Activated T-helper 1 cell treated with anti-CD3 and anti-CD28 coated beads, Interleukin-2, amount 50 U/mL, for 16 hours (primary cell): ENCODE data around the gene AKAP13.

ENCODE experiments used
- DNase-seq, 2 donors: peaks; one replicate each; pipeline ENCODE4 v3.0.0-alpha.2; 2020; ENCODE audit warnings: low read depth in 1 of 2, low spot score in 1 of 2

Gene AKAP13

DNA sequence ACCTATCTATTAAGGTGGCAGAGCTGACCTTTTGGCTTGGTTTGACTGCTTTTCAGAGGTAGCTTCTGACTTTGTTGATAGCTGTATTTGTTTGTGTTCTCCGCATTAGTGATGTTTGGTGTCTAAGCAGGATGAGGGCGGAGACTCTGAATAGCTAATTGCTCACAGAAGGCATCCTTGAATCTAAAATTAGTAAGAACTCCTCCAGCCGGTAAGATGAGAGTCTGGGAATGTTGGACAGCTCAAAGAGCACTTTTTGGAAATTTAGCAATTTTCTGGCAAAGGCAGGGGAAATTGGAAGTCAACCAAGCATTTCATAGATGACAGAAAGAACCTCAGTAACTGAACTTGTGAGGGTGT, 240.3 kb downstream of the AKAP13 start:
- no peak for DNase-seq

DNA sequence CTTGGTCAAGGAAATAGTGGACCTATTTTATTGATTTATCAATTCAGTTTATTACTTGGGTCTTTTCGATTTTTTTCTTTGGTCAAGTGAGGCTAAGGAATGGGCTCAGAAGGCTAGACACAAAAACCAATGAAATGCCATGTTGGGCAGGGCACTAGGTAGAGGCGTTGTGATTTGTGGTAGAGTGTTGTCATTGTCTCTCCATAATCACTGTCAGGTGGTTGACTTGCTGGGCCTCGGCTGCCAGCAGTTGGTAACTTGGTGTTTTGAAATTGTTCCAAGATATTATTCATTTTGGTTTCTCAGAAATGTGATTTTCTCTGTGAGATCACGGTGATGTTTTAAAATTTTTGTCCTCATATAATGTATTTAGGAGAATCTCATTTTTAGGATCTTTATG, 240.7 kb downstream of the AKAP13 start:
- DNase-seq = no peak

DNA sequence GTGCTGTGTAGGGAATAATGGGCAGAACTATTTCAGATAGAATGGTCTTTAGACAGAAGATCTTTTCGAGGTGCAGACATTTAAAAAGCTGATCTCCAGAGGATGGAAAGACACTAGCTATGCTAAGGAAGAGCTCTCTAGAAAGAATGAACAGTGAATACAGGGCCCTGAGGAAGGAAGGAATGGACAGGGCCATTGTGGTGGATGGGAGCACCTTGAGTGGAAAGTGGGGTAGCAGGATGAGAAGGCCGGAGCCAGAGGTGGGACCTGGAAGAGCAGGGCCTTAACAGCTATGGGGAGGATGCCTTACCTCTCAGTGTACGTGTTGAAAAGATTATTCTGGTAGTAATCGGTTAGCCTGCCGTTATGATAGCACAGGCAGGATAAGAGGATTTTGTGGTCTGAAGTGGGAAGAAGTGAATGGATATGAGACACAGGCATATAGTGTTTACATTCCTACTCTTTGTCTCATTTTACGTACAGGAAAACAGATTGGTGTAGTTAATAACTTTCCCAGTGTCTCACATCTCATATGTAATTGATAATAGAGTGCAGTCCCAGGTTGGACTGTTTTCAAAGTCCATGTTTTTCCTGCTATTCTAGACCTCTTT, 241.9 kb downstream of the AKAP13 start:
- DNase-seq = no peak

DNA sequence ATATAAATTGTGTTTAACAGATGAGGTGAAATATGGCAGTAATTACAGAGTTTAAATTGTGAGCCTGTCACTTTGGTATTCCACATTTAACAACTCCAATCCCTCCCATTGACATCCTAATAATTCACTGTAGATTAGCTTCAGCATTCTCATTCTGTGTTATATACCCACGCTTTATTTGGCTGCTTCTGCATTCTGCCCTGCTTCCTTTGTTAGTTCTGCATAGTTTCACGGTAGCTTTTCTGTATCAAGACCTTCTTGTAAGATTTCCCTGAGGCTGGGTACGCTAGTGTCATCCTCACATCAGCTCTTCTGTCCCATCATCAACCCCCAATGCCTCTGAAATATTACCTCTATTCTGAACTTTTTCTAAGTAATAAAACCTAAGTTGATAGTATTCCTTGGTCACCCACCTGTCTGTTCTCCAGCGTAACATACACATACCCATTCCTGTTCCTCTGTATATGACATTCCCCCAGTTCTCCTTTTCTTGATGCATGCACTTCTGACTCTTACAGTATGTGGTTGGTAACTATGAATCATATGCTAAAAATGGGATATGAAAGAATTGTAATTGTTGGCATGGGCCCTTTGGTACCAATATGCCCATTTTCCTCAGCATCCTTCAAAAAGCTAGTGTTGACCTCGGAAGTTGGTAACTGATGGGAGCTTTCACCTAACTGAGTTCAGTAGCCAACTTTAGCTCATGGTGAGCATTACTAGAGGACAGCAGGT, 243.1 kb downstream of the AKAP13 start:
- DNase-seq = no peak

DNA sequence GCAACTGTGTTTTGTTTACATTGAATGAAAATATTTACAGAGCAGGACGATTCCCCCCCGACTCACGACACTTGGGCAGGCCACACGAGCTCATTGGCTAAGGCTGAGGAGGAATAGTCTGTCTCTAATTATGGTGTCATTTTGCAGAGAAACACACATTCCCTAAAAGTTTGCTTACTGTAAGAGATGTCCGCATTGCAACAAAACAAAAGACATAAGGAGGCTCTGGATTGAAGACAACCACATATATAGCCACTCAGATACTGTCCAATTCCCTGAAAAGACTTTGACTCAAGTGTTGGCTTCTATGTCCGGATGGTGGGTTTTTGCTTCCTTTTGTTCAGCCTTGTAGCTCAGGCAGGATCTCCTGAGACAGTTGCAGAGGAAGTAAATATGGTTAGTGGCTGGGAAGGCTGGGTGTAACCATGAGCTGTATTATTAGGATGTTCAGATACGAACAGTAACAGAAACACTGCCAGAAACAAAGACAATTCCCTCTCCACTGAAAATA, 243.9 kb downstream of the AKAP13 start:
- DNase-seq = no peak

DNA sequence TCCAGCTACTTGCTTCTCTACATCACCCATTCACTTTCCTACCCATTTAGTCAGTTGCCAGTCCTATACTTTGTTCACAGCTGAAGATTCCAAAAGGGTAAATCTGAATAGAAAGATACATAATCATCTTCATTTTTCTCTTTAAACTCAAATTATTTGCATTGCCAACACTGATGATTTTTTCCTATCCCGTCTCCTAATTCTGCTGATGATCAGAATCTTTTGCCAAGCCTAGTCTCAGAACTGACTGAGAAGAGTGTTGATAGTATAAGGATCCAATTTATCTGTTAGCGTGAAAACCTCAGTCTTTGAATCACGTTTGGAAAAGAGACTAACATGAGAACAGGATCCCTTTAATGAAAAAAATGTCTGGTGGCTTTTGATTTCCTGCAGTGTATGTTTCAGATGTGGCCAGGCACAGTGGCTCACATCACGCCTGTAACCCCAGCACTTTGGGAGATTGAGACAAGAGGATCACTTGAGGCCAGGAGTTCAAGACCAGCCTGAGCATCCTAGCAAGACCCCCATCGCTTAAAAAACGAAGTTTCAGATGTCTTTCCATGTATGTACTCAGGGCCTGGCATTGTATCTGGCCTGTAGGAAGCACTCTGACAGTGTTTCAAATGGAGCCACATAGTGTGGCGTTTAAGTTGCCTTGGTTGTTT, 244.9 kb downstream of the AKAP13 start:
- no peak for DNase-seq

DNA sequence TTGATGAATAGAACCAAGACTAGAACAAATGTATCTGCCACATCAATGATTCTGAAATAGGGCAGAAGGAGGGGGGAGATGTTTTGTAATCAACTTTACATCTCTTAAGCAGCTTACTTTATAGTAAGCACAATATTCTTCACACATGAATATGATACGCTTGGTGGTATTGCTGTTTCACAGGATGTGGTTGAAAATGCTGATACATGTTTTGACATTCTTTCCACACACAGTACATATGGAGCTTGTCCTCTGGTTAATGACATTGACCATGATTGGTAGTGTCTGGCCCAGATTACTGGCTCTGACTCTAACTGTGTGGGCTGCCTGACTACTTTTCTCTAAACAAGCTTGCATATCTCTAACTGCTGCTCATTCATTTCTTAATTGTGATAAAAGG, 245.5 kb downstream of the AKAP13 start:
- DNase-seq = no peak

DNA sequence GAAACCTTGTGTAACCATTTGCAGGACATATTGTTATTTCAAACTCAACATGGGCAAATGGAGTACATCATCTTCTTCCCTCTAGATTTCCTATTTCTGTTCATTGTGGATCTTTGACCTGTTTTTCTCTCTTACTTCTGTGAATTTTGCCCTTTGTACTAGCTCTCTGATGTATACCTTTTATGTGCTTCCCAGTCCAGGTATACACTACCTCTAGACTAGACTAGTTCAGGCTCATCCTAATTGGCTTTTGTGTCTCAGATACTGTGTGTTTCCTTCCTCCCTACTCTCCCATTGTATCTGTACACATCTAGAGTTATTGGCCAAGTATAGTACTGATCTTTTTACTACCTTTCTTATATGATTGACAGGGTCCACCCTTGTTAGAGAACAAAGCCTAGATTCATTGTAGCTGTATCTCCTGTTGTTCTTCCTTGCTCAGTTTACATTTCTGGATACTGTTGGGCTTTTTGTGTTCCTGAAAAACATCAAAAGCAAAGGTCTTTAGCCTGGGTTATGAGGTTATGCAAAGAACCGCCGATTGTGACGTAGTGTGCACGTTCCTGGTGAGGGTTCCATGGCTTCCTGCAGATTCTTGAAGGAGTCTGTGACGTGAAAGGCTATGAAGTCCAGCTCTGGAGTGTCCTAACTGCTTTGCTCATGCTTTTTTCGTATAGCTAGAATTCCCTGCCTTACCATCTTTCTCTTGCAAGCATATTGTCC, 247.0 kb downstream of the AKAP13 start:
- DNase-seq = no peak

DNA sequence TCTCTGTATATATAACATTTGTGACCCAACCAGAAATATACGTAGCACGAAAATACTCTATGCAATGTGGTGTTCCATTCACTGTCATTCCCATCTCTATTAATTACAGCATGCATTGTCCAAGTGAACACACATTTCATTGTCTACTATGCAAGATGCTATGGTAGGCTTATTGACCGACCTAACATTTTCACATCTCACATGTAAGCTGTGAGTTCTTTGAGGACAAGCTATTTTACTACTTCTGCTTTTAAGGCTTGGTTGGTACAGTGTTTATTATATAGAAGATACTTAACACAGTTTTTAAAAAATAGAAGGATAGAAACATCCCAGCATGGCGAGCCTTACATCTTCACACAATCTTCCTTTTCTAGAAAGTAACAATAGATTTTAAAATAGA, 249.9 kb downstream of the AKAP13 start:
- no peak for DNase-seq

DNA sequence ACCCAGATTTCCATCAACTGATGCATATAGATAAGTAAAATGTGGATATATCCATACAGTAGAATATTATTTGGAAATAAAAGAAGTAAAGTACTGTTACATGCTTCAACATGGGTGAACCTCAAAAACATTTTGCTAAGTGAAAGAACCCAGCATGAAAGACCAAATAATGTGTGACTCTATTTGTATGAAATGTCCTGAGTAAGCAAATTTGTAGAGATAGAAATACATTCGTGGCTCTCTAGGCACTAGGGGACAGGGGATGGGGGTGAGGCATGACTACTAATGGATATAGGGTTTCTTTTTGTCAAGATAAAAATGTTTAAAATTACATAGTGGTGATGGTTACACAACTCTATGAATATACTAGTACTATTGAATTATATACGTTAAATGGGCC, 250.6 kb downstream of the AKAP13 start:
- no peak for DNase-seq

DNA sequence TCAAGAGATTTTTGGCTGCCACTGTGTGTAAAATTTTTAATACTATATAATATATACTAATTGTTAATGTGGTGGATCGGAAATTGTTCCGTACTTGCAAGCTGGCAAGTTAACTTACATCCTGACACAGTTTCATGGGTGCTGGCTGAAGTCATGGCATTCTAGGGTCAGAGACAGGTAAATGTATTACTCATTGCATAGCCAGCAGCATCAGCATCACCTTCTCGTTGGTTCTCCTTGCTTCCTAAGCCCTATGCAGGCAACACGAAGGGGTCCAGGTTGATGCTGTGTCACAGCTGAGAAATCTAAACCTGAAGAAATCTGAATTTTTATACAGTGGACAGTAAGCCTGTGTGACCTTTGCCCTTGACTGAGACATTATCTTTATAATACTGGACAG, 251.6 kb downstream of the AKAP13 start:
- no peak for DNase-seq

DNA sequence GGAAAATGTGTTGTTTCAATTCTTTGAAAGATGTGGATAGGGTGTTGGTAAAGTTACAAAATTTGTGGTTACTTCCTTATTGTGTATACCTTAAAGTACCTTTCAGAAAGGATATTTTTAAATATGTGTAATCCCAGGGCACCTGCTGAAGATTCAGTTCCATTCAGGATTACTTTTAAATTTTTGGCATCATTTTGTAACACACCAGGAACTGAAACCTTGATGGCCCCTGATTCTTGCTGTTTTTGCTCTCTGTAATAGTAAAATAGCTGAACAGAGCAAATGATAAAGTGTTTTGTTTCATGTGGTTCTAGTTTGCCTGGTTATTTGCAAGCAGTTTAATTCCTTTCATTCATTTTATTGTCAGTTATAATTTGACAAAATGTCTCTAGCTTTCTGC, 253.5 kb downstream of the AKAP13 start:
- DNase-seq = no peak

DNA sequence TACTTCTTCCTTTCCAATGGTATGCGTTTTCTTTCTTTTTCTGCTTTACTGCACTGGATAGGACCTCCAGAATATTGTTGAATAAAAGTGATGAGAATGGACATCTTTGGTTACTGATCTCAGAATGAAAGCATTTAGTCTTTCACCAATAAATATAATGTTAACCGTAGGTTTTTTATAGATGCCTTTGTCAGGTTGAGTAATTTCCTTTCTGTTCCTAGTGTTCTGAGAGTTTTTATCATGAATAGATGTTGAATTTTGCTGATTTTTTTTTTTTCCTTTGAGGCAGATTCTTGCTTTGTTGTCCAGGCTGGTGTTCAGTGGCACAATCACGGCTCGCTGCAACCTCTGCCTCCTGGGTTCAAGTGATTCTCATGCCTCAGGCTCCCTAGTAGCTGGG, 255.9 kb downstream of the AKAP13 start:
- DNase-seq = no peak

DNA sequence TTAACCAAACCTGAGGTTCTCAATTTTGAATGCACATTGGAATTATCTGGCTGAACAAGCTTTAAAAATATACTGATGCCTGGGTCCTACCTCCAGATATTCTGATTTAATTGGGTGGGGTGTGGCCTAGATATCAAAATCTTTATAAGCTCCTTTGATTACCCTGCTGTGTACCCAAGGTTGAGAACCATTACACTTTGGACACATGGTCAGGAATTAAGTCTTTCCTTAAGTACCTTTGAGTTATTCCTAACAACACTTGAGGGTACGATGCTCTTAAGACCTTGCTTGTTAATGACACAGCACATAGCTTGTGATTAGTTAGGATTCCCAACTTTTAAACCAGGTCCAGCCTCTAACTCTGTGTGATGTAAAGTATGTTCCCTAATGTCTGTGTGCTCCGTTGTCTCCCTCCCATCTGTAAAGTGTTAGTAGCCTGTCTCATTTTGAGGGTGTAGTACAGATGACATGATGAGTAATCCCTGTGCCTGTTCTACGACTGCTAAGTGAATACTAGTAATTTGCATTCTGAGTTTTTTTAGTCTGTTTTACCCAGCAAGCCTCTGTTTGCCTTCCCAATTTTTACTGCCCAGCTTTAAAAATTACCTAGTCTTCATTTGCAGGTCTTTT, 259.5 kb downstream of the AKAP13 start:
- no peak for DNase-seq

DNA sequence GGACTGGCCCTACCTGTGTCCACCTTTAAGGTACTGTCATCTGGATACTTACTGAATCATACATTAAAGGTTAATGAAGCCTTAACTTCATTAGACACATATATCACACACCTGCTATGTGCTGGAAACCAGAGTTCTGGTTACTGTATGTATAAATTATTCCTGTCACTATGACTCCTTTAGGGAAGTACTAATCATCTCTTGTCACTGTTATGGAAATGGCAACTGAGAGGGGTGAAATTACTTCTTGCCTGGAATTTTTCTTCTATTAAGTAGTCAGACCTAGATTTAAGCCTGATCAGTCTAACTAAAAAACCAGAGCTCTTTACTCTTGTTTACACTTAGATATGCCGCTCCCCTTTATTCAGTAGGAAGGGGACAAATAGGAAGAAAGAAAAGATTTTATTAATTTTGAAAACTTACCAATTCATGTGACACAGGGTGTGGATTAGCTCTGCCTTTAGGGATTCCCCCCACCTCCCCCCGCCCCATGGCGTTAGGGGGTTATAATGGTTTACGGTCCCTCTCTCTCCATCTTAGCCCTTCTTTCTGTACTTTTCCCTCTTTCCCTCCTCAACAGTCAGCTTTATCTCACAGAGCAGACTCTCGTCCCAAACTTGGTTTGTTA, 261.8 kb downstream of the AKAP13 start:
- no peak for DNase-seq

DNA sequence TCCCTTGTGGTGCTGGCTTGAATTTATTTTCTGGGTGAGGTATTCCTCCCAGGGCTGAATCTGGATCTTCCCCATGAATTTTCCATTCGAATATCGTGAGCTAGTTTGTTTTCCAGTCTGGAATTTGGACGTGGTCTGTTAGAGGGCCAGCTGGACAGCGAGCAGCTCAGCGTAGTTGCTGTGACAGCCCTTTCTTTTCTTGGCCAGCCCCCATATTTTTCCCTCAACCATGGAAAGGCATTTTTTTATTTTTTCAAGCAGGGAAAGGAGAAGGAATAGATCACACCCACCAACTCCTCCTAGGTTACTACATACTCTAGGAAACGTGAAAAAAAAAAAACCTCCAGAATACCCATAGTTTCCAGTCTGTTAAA, 262.3 kb downstream of the AKAP13 start:
- DNase-seq = no peak

DNA sequence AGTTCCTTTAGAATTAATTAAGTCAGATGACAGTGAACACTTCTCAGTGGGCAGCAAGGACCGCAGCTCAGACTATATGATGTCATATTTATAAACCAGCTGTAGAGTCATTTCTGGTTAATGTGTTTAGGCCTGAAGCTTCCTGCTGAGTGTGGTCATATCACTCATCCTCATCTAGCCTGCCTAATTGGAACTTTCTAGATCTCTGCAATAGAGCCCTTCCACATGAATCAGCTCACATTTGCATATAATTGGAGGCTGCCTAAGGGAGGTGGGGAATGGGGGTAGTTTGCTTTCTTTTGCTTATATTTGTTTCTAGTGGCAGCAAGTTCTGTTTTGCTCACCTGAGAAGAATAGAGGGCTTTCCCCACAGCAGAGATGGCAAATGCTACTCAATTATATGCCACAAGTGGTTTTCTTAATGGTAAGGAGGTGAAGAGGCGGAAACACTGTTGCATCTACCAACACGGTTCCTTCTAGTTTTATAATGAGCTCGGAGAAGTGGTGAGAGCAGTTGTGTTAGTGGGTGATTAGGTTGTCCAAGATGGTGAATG, 266.2 kb downstream of the AKAP13 start:
- peak in 1 of 2 donors; percentile 10 for DNase-seq

DNA sequence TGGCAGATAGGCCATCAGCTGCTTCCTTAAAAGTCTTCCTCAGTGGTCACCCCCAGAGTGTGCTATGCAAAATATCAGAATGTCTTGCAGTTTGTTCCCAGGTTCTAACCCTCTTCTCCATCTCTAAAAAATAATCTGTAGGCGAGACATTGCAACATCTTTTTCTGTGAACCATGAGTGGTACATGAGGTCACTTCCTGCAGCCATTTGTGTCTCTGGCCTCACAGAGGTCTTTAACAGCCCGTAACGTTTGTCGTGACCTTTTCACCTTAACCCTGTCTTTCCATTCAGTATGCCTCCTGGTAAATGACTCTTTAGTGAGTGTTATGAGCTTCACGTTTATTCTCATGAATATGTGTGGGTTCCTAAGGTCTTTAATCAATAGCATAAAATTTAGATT, 269.0 kb downstream of the AKAP13 start:
- DNase-seq = no peak

DNA sequence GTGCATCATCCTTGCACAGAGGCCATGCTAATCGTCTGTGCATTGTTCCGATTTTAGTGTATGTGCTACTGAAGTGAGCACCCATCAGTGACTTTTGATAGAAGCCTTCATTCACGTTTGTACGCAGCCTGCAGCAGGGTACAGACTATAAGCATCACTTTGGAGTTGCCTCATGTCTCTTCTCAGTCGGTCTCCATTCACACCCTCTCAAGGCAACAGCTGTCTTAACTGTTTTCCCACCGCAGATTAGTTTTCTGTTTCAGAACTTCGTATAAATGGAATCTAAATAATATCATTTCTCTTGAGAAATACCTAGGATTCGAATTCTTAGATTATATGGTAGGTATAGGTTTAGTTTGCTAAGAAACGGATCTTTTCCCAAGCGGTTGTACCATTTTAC, 271.1 kb downstream of the AKAP13 start:
- DNase-seq = no peak

DNA sequence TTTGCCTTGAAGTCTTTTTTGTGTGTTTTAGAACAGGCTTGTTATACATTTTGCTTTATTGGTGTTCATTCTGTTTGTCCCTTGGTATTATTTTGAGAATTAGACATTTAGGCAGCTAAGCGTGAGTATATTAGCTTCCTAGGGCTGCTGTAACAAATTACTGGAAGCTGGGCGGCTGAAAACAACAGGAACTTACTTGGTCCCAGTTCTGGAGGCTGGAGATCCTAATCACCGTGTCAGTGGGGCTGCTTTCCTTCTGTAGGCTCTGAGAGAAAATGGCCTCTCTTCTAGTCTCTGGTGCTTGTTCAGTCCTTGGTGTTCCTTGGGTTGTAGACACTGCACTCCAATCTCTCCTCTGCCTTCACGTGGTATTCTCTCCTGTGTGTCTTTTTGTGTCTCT, 272.1 kb downstream of the AKAP13 start:
- no peak for DNase-seq

DNA sequence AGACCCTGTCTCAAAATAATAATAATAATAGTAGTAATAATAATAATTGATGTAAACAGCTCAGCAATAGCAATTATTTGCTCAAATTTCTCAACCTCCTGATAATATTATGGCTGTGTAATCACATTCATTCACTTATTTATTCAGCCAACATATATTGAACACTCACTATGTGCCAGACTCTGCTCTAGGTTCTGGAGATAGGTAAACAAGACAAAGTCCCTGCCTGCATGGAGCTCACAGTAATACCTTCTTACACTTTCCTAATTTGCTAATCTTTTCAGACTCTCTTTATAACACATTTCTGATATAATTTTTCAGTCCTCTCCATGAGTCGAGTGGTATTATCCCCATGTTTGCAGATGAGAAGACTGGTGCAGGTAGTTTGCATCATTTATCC, 276.7 kb downstream of the AKAP13 start:
- DNase-seq = no peak
